8988T (cell line): ENCODE data around the gene MET.
"Not testable (repeated sequence)": the region's sequence is repeated elsewhere in the genome, so short reads cannot be mapped to it uniquely, and the experiment has no call there.

Source experiments
- DNase-seq: peaks from one replicate; pipeline ENCODE4 v3.0.0; 2011

Gene MET

DNA sequence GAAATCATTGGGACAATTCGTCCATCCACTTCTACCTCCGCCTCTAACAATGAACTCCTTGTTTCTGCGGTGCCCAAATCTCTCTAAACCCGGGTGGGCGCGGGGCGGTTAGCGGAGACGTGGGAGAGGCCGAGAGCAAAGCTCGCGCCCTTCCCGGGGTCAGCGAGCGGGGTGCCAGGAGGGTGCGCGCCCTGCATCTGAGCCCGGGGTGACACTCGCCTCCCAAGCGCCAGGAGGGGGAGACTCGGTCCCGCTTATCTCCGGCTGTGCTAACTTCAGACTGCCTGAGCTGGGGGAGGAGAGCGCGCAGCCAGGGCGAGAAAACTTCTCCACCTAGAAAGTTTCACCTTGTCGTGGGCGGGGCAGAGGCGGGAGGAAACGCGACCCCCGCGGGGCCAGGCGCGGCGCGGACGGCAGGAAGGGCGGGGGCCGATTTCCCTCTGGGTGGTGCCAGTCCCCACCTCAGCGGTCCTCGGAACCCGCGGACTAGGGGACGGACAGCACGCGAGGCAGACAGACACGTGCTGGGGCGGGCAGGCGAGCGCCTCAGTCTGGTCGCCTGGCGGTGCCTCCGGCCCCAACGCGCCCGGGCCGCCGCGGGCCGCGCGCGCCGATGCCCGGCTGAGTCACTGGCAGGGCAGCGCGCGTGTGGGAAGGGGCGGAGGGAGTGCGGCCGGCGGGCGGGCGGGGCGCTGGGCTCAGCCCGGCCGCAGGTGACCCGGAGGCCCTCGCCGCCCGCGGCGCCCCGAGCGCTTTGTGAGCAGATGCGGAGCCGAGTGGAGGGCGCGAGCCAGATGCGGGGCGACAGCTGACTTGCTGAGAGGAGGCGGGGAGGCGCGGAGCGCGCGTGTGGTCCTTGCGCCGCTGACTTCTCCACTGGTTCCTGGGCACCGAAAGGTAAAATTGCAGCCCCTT lies at the start of gene MET:
MET (plus strand) TSS at position 516 of the 915 bp plus-strand sequence. CDS start 26,889 bp downstream, outside the sequence.
- DNase-seq, result peak; percentile 70

DNA sequence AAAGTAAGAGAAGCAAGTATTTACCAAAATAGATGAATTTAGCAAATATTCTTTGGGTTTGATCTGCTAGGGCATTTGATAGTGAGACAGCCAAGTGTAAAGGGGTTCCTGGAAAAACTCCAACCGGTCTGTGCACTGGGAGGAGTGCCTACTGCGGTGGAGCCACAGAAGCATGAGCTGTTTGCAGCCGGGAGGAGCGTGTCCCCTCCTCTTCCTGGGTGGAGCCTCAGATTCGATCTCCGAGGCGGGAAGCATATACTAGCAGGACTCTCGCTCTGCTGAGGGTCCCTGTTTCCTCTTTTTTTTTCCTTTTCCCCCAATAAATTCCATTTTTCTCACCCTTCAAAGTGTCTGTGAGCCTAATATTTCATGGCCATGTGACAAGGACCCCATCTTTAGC lies 45.1 kb upstream of the MET start:
- DNase-seq, result no peak

DNA sequence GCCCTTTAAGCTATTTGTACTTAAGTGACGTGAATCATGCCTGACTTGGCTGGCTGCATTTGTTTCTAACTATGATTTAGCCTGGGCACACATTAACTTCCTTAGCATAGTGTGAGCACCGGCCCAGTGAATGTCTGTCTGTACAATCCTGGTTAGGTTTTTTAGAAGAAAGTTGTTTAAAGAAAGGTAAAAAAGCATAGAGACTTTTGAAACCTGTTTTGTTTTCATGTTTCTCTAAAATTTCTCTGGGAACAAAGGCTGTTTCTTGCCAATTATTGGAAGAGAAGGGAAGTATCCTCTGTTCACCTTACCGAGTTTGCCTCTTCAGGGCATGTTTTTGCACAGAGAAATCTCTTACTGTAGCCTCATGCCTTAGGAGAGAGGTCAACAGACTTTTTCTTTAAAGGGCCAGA lies 42.9 kb upstream of the MET start:
- no peak for DNase-seq

DNA sequence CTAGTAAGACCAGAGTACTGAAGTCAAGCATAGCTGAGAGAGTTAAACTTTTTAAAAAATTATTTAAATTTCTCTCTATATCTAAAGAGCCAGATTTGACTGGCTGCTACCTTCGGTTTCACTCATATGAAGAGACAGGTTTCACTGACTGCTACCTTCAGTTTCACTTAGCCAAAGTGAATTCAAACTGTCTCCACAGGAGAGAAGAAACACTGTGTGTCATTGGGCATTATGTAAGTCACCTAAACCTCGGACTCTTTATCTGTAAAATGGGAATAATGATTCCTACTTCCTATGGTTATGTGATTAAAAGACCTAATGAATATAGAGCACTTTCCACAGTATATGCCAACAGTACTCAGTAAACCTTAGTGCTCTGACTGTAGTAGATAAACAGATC lies 41.6 kb upstream of the MET start:
- no peak for DNase-seq

DNA sequence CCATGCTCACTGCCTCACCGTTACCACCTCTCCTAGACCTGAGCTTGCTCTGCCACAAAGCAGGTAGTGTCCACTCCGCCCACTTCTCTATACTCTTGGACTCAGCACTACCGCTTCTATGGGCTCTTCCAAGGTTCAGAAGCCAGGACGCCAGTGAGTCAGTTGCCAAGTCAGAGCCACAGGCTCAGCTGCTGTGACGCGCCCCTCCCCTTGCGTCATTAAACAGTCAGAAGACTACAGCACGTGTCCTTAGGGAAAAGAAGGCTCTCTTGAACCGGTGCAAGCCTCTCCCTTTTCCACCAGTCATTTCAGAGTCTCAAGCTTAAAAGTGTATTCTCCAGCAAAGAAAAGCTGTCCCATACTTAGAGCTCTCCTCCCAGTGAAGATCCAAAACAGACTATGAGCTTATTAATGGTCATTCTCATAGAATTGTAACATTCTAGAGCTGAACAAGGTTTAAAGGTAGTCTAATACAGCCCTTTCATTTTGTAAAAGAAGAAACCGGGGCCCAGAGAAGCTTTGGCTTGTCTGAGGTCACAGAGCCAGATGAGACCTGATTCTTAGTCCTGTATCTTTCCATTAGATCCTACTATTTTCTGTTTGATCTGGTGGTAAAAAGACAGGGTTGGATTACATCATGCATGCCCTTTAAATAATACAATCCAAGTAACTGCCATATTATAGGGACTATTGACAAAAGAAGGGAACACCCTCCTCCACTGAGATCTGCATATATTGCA lies 40.9 kb upstream of the MET start:
- DNase-seq, result no peak

DNA sequence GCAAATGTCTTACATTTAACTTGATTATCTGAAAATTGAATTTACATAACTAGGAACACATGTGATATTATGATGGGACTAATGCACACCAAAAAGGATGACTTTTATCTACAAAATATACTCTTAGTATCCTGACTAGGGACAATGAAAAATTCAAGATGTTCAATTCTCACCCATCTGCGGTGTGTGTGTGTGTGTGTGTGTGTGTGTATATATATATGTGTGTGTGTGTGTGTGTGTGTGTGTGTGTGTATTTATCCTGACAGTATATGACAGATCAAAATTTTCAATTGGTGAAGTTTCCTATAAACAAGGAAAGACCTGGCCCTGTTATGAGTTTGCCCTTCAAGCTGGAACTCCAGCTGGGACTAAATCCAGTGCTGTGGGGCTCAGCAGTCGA lies 40.3 kb upstream of the MET start:
- no peak for DNase-seq

DNA sequence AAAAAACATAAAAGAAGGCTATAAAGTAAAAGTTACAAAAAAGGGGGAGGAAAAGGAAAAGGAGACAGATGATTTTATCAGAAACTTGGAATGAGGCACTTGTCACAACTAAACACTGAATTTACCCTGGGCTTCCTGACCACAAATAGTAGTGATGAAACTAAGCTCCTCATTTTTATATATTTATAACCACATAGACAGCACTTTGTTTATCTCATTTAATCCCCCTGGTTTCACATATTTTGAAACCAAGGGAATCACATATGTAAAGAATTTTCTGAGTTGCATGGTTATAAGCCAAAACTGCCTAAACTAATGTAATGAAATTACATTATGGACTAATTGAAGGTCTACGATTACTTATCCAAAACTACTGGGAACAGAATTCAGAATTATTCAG lies 39.6 kb upstream of the MET start:
- DNase-seq, result no peak

DNA sequence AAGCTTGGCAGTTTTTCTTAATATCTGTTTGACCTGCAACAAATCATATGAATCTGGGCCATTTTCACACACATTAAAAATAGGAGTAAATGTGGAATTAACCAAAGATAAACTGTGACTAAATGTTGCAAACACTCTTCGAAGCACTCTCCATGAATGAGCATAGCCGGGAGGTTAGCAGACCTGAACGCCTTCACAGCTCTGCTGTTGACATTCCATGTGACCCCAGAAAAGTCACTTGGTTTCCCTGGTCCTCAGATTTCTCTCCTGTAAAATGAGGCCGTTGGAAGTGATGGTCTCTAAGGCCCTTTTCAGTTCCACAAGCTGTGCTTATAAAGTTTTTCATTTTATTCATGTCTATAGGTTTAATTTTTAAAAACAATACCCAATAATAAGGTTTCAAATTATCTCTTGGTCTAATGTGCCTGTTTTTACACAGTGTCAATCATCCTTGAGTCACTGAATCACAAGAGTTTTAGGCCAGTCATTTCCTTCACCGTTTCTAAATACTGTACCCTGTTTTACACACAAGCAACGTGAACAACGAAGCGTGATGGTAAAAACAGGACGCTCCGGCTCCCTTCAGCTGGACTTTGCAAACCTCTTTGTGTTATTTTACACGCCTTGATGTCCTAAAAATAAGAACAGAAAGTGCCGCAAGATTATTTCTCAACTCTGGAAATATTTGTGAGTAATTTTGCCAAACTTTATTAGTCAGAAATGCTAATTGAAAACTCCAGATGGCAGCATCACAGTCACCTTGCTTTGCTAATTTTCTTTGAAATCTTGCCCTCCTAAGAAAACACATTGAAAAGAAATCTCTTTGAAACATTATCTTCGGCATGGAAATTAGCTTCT lies 38.6 kb upstream of the MET start:
- DNase-seq, result no peak

DNA sequence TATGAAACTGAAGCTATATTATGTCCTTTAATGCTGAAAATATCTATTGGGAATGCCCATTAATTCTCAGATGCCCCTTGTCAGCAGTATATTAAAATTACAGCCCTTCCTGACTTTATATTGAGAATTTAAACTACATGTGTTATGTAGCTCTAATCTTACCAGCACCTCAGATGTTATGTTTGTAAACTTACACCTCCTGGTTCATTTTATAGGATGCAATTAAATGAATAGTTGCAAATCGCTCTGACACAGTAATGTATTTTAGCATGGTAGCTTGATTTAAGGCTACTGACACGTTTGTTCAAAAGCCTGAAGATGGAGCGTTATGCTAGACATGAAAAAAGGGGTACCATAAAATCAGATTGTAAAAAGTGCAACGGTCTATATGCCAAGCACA lies 35.0 kb upstream of the MET start:
- no peak for DNase-seq

DNA sequence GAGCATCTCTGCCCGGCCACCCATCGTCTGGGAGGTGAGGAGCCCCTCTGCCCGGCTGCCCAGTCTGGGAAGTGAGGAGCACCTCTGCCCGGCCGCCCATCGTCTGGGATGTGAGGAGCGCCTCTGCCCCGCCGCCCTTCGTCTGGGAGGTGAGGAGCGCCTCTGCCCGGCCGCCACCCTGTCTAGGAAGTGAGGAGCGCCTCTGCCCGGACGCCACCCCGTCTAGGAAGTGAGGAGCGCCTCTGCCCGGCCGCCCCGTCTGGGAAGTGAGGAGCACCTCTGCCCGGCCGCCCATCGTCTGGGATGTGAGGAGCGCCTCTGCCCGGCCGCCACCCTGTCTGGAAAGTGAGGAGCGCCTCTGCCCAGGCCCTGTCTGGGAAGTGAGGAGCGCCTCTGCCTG lies 33.4 kb upstream of the MET start:
- not testable (repeated sequence) for DNase-seq

DNA sequence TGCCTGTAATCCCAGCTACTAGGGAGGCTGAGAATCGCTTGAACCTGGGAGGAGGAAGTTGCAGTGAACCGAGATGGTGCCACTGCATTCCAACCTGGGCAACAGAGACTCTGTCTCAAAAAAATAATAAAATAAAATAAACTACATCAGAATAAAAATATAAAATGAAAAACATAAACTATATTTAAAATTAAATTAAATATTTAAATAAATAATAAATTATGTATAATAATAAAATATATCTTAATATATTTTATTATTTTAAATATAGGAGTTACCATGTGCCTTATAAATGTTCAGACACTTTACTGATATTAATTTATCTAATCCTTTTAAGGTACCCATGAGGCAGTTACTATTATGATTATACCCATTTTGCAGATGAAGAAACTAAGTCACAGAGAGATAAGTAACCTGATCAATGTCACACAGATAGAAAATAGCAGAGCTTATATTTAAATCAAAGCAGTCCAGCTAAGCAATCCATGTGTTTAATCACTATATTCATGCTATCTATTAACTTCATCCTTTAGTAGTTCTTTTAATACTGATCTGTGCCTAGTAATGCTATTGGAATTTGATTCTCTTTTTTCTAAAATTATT lies 30.3 kb upstream of the MET start:
- DNase-seq, result no peak

DNA sequence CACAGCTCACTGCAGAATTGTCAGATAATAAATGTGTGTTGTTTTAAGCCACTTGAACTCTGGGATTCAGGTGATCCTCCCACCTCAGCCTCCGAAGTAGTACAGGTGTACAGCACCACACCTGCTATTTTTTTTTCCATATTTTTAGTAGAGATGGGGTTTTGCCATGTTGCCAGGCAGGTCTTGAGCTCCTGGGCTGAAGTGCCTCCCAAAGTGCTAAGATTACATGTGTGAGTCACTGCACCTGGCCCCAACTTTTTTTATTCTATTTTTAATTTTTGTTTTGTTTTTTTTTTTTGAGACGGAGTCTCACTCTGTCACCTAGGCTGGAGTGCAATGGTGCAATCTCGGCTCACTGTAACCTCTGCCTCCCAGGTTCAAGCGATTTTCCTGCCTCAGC lies 28.8 kb upstream of the MET start:
- not testable (repeated sequence) for DNase-seq

DNA sequence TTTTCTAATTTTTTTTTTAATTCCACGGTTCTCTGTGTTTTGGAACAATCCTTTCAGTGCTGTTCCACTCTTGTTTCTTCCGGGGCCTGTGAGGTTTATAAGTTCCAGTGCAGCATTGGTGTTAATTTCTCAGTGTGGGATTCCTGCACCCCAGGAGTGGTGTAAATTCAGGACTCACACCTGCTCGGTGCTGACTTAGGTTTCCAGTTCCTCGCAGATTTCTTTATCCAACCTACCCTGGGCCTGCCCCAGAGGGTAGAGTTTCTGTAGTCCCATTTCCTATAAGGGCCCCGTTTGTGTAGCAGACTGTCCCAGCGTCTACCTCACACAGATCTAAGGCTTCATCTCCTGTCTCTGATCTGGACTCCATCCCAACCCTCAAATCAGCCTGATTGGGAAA lies 27.4 kb upstream of the MET start:
- no peak for DNase-seq

DNA sequence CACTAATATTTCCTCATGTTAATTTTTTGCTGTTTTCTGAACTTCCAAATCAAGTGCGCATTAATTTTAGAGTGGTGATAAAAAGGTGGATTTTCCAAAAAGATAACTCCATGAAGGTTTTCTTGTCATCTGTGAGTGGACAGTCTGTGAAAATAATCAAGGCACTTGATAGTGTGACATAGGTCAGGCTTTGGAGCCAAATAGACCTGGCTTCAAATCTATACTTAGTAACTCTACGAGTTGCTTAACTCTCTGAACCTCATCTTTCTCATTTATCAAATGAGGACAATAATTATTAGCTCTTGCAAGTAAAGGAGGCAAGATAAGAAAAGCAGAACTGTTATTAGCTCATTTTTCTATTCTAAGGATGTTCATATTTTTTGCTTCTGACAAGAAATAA lies 24.7 kb upstream of the MET start:
- DNase-seq, result no peak

DNA sequence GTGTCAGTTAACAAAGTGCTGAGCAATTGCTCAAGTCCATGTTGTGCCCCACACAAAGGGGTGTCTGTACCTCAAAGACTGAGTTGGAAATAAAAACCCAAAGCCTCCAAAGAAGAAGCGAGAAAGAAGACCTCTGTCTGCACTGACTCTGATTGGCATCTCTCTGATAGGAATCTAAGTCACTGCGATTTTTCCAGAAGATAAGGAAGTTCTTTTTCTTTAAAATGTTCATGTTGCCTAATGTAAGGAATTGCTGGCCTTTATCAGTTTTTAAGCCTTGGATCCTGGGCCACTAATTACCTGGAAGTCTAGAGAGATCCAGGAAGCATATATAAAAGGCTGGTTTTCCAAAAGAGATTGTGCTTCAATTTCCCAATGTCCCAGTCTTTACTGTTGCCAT lies 24.1 kb upstream of the MET start:
- no peak for DNase-seq

DNA sequence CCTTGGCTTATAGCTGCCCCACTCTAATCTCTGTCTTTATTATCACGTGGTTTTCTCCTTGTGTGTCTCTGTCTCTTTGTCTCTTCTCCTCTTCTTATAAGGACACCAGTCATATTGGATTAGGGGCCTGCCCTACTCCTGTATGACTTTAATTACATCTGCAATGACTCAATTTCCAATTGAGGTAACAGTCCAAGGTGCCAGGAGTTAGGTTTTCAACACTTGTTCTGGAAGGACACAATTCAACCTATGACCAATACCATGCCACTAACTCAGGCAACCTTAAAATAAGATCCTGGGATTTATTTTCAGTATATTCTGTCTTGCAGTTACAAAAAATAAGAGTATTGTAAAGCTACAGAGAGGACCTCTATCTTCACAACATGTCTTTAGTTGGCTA lies 21.6 kb upstream of the MET start:
- DNase-seq, result no peak

DNA sequence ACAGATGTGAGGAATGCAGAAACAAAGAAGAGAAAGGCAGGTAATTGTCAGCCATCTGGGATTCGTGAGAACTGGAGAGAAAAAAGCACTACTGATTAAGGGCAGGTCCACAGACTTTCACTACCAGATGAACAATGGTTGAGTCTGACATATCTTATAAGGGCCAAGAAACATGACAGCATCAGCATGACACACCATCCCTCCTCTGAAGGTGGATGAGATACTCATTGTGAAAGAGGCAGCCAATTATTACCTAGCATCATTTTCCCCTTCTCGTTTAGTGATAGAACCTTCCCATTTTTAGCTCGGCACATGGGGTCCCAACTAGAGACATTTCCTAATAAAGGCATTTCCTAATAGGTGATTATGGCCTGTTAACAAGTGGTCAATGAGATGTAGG lies 19.2 kb upstream of the MET start:
- no peak for DNase-seq

DNA sequence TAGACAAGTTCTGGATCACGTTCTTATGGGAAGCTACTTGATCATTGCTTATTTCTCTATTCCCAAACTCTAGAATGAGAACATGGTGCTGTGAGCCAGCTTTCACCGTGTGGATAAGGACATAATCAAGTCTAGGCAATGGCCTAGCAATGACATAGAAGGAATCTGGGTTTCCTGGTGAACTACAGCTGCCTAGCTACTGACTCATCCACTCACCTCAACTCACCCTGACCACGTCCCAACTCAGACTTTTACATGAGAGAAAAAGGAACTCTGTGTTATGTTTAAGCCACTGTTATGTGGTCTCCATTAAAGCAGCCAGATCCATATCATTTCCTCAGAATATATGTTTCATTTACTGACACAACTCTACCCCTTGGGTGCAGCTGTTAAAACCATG lies 18.8 kb upstream of the MET start:
- DNase-seq, result no peak

DNA sequence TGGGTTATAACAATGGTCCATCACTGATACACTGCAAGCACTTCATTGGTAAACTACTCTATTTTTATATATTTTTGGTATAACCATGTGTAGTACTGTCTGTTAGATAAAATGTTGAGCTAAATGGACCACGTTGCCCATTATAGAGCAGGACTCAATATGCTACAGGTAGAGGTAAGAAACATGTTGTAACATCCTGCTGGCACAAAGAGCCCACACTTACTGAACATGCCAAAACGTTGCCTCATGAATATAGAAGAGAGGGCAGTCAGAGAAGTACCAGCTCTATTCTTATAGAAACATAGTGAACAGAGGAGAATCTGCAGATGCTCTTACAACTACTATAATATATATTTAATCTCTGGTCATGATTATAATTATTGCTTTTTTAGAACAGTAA lies 18.4 kb upstream of the MET start:
- no peak for DNase-seq

DNA sequence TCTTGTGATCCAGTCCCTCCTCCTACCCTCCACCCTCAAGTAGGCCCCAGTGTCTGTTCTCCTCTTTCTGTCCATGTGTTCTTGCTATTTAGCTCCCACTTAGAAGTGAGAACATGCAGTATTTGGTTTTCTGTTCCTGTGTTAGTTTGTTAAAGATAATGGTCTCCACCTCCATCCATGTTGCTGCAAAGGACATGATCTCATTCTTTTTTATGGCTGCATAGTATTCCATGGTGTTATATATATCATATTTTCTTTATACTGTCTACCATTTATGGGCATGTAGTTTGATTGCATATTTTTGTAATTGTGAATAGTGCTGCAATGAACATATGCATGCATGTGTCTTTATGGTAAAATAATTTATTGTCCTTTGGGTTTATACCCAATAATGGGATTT lies 12.7 kb upstream of the MET start:
- not testable (repeated sequence) for DNase-seq

DNA sequence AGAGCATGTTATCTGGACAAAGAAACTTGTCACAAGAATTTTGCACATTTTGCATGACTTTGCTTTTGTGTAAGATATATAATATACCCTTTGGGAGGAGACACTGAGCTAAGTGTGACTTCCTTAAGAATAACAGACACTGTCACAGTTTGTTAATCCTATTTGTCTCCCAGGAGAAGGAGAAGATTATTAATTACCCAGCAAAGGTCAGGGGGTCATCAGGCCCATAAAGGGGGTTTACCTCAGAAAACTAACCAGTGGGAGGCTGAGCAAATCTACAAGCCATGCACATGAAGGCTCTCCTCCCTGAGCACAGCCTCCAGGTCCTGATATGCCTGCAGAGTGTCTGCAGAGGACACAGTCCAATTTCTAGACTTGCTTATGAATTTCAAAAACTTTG lies 10.1 kb upstream of the MET start:
- DNase-seq, result no peak

DNA sequence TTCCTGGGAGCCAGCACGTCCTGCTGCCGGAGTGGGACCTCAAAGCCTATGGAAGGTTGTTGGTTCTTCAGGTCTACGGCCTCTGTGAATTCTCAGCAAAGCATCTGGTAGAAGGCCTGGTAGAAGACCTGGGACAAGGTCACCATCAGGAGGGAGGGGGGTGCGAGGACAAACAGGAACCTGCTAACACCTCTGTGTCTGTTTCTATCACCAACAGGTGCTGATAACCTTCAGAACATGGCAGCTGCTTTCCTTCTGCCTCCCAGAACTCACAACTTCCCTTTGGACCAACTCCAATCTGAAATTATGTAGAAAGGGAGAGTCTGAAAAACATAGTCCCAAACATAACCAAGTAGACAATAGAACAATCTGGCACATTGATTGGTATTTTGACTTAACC lies 8.3 kb upstream of the MET start:
- DNase-seq, result no peak
